Progenitor cell of endocrine pancreas (in vitro differentiated cells): ENCODE data around the gene PCBP4. TPM values are rescaled to one million over a fixed set of nuclear protein-coding genes. Genes with fewer than 3 reads are reported as not detected.
A peak's percentile ranks its signal among the peaks of the same experiment; 100 is the strongest.

Experiments
- DNase-seq: peaks from one replicate; pipeline ENCODE4 v3.0.0; 2021; ENCODE audit warnings: low spot score; ENCODE audit not compliant: unreplicated experiment
- H3K27ac Mint-ChIP-seq: 2 replicates; pipeline ENCODE4 v1.8.0; 2021; ENCODE audit warnings: mild to moderate bottlenecking, moderate library complexity, mixed read lengths
- H3K27me3 Mint-ChIP-seq: 2 replicates; pipeline ENCODE4 v1.8.0; 2021; ENCODE audit warnings: mixed read lengths
- H3K36me3 Mint-ChIP-seq: 2 replicates; pipeline ENCODE4 v1.8.0; 2022; ENCODE audit warnings: mixed read lengths; ENCODE audit not compliant: insufficient read depth
- H3K4me1 Mint-ChIP-seq: 2 replicates; pipeline ENCODE4 v1.8.0; 2021; ENCODE audit warnings: low read depth, mixed read lengths
- H3K4me3 Mint-ChIP-seq: 2 replicates; pipeline ENCODE4 v1.8.0; 2021; ENCODE audit warnings: low read depth, mild to moderate bottlenecking, moderate library complexity, mixed read lengths
- H3K9me3 Mint-ChIP-seq: 2 replicates; pipeline ENCODE4 v1.8.0; 2021; ENCODE audit warnings: low read depth, mixed read lengths
- CTCF ChIP-seq: fragments of 200-600 bp; sonication (generic); IDR thresholded peaks from one replicate; pipeline ENCODE4 v1.5.0; 2021; ENCODE audit warnings: antibody characterized with exemption, mild to moderate bottlenecking; ENCODE audit not compliant: unreplicated experiment
- total RNA-seq: library from RNA; stranded (reverse); gene quantifications from 2 replicates; pipeline ENCODE4 v1.2.1, GENCODE V29; 2021

PCBP4 gene
- total RNA-seq, 1 donor from 2014 or later = 160 TPM

GRCh38 chr3:51975852-51976549 is 8.7 kb upstream of the PCBP4 start:
- peak; percentile 23 for TF ChIP-seq CTCF
- Mint-ChIP-seq H3K4me3 (peak overlapping the region; percentile 77), H3K4me1 (peaks cover 10% of the 10 kb centered on the region), H3K27me3 (no peaks in the 10 kb centered on the region), H3K36me3 (no peaks in the 10 kb centered on the region), H3K9me3 (no peaks in the 10 kb centered on the region), H3K27ac (no peak overlapping the region)
- DNase-seq = peak; percentile 52

- H3K4me3 Mint-ChIP-seq = peak within 1 kb of the TSS; percentile 77
- DNase-seq = peak; percentile 54
- no peaks in the 10 kb centered on the region for H3K36me3 Mint-ChIP-seq
- H3K9me3 Mint-ChIP-seq = no peaks in the 10 kb centered on the region
- peaks cover 10% of the 10 kb centered on the region for H3K4me1 Mint-ChIP-seq
- TF ChIP-seq CTCF = no peak
- peak within 1 kb of the TSS; percentile 83 for H3K27ac Mint-ChIP-seq
- no peaks in the 10 kb centered on the region for H3K27me3 Mint-ChIP-seq
Measured at GRCh38 chr3:51974963-51975851, 8.0 kb upstream of the PCBP4 start, which contains the start of gene ABHD14A. ABHD14A (plus strand) TSS chr3:51975064; CDS start chr3:51975136, 72 bp downstream.

GRCh38 chr3:51974277-51974962 is 7.2 kb upstream of the PCBP4 start:
- TF ChIP-seq CTCF = peak; percentile 5
- no peaks in the 10 kb centered on the region for H3K9me3 Mint-ChIP-seq
- H3K27ac Mint-ChIP-seq = peak overlapping the region; percentile 83
- peaks cover 10% of the 10 kb centered on the region for H3K4me1 Mint-ChIP-seq
- peak overlapping the region; percentile 77 for H3K4me3 Mint-ChIP-seq
- H3K36me3 Mint-ChIP-seq = no peaks in the 10 kb centered on the region
- no peak for DNase-seq
- H3K27me3 Mint-ChIP-seq = no peaks in the 10 kb centered on the region

GRCh38 chr3:51971350-51971749 is 4.1 kb upstream of the PCBP4 start:
- Mint-ChIP-seq H3K36me3 (no peaks in the 10 kb centered on the region), H3K4me3 (no peak overlapping the region), H3K4me1 (peaks cover 24% of the 10 kb centered on the region), H3K9me3 (no peaks in the 10 kb centered on the region), H3K27me3 (no peaks in the 10 kb centered on the region), H3K27ac (no peak overlapping the region)
- DNase-seq = no peak
- no peak for TF ChIP-seq CTCF
